NCI-H2029 treated with DMSO at 0.1 percent for 48 hours (cell line): ENCODE data around the gene SLC12A3.

Source experiments
- DNase-seq: peaks from one replicate; lab custom pipeline; 2025; lab: John Stamatoyannopoulos, UW

Gene SLC12A3

GRCh38 chr16:56864960-56865359 is at the start of gene SLC12A3:
TSS of gene SLC12A3 (plus strand) at chr16:56865207. CDS start at chr16:56865236, 29 bp downstream.
- no peak for DNase-seq

- no peak for DNase-seq
Observed at GRCh38 chr16:56815721-56816120, 49.3 kb upstream of the SLC12A3 start.

GRCh38 chr16:56817056-56817455 is 48.0 kb upstream of the SLC12A3 start:
- DNase-seq, result no peak

GRCh38 chr16:56817938-56818337 is 47.1 kb upstream of the SLC12A3 start:
- DNase-seq, result no peak

- no peak for DNase-seq
Observed at GRCh38 chr16:56823081-56823733, 41.8 kb upstream of the SLC12A3 start.

GRCh38 chr16:56824331-56824730 is 40.7 kb upstream of the SLC12A3 start:
- no peak for DNase-seq

- no peak for DNase-seq
Observed at GRCh38 chr16:56824804-56825203, 40.2 kb upstream of the SLC12A3 start.

- no peak for DNase-seq
Observed at GRCh38 chr16:56825826-56826225, 39.2 kb upstream of the SLC12A3 start.

- DNase-seq, result no peak
Observed at GRCh38 chr16:56828647-56829046, 36.4 kb upstream of the SLC12A3 start.

- no peak for DNase-seq
Observed at GRCh38 chr16:56830669-56831068, 34.3 kb upstream of the SLC12A3 start.

GRCh38 chr16:56832768-56833167 is 32.2 kb upstream of the SLC12A3 start:
- DNase-seq, result no peak

GRCh38 chr16:56833243-56833970 is 31.6 kb upstream of the SLC12A3 start:
- DNase-seq, result no peak

GRCh38 chr16:56835320-56835719 is 29.7 kb upstream of the SLC12A3 start:
- DNase-seq, result no peak

GRCh38 chr16:56836410-56837230 is 28.4 kb upstream of the SLC12A3 start:
- DNase-seq, result no peak

- no peak for DNase-seq
Observed at GRCh38 chr16:56838622-56839337, 26.2 kb upstream of the SLC12A3 start.

GRCh38 chr16:56841233-56841632 is 23.8 kb upstream of the SLC12A3 start:
- no peak for DNase-seq

- DNase-seq, result no peak
Observed at GRCh38 chr16:56841659-56842058, 23.3 kb upstream of the SLC12A3 start.

GRCh38 chr16:56842133-56842532 is 22.9 kb upstream of the SLC12A3 start:
- DNase-seq, result no peak

GRCh38 chr16:56844056-56844455 is 21.0 kb upstream of the SLC12A3 start:
- DNase-seq, result no peak

- DNase-seq, result no peak
Observed at GRCh38 chr16:56847173-56847910, 17.7 kb upstream of the SLC12A3 start.
